ENCODE results near the gene RUSC1.

The RUSC1 gene

DNA sequence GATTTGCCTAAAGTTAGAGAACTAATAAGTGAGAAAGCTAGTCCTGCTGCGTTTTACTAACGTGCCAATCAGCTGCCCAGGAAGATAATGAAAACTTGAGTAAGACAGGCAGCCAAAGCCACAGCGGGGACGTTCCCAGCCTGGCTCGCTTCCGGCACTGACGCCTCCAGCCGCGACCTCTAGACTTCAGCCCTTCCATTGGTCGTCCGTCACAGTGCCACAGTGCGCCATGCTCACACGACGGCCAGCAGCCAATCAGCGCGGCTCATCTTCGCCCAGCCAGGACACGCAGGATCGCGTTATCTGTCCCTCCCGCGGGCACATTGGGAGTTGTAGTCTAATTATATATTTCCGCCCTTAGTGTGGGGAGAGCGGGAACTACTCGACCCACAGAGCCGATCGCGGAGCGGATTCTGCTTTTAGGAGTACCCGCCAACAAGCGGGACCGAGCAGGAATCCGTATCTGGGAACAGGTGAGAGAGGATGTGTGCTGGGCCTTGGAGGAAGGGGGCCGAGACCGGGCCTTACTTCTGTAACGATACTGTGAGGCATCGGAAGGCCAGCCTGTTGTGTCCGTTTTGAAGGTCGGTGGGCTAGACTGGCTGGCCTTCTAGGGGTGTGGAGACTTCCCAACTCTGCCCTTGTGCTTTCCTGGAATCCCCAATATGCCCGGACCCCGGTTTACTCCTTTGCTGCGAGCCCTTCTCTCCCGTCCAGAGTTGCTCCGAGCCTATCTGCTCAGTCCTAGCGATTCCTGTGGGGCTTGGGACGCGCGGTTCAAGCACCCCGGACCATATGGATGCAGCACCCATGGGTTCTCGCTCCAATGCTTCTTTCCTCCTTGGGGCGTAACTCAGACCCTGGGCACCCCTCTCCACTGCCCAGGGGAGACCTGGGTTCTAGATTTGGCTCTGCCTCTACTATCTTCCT is 11.9 kb upstream of the RUSC1 start, which contains the start of gene FDPS:
FDPS (plus strand) TSS at position 374 of the 930 bp plus-strand sequence. CDS start 924 bp downstream, outside the sequence.
- ChIA-PET POLR2A (interaction anchor here (0.5 to 2.3 kb wide), 12 partner anchors 8 to 1122 kb away, joined by 3 to 18 read pairs (median 4); partner anchors contain the start of genes CLK2 and ENTREP3), CTCF (interaction anchor here (0.9 to 2.5 kb wide), 5 partner anchors 12 to 115 kb away, joined by 3 to 35 read pairs (median 4); no protein-coding TSS in a partner anchor)
- no peaks in the 10 kb centered on the region for H3K9me3 ChIP-seq (ENCODE audit: control insufficient read depth, insufficient read depth, low read depth, low read length)
- TF ChIP-seq BCL11A (tag by site-specific recombination; IDR thresholded peaks at IDR 0.05; ENCODE audit: low read depth) (no peak; the same call in 1 of the 2 replicates), ZBTB7A (tag by site-specific recombination; IDR thresholded peaks at IDR 0.05; ENCODE audit: low read depth) (peak; percentile 42; the same call in 1 of the 2 replicates), ZNF423 (tag by site-specific recombination; IDR thresholded peaks at IDR 0.05) (peak; percentile 60; the same call in 1 of the 2 replicates), ZNF623 (tag by site-specific recombination; IDR thresholded peaks at IDR 0.05) (no peak; the same call in 1 of the 2 replicates), ZNF280C (tag by site-specific recombination; IDR thresholded peaks at IDR 0.05) (no peak), ZBTB20 (tag by site-specific recombination; IDR thresholded peaks at IDR 0.05) (peak; percentile 56; the same call in 1 of the 2 replicates), TSHZ1 (tag by site-specific recombination; IDR thresholded peaks at IDR 0.05; ENCODE audit: borderline replicate concordance) (peak; percentile 51; the same call in 1 of the 2 replicates), ZBTB8A (tag by site-specific recombination; IDR thresholded peaks at IDR 0.05) (0 out of 2 replicates have a peak, but pooled peaks have one; percentile 17), ZFP37 (tag by site-specific recombination; IDR thresholded peaks at IDR 0.05) (peak; percentile 64; the same call in 1 of the 2 replicates), ZNF391 (tag by site-specific recombination; IDR thresholded peaks at IDR 0.05; ENCODE audit: borderline replicate concordance, low read depth) (0 out of 2 replicates have a peak, but pooled peaks have one; percentile 3), PBX3 (CRISPR knock-in tag; IDR thresholded peaks at IDR 0.05) (peak; percentile 20; the same call in 1 of the 2 replicates), ZIC2 (tag by site-specific recombination; IDR thresholded peaks at IDR 0.05) (peak; percentile 79), TRIM28 (IDR thresholded peaks at IDR 0.05; ENCODE audit: borderline replicate concordance, low read length) (peak; percentile 69; the same call in 1 of the 2 replicates), ZNF324 (tag by site-specific recombination; IDR thresholded peaks at IDR 0.05) (peak; percentile 15; the same call in 1 of the 2 replicates), ZNF350 (tag by site-specific recombination; IDR thresholded peaks at IDR 0.05) (no peak), ZBTB17 (tag by site-specific recombination; IDR thresholded peaks at IDR 0.05) (peak; percentile 100), ZNF548 (tag by site-specific recombination; IDR thresholded peaks at IDR 0.05) (no peak), ZNF37A (tag by site-specific recombination; IDR thresholded peaks at IDR 0.05) (no peak), ZNF449 (tag by site-specific recombination; IDR thresholded peaks at IDR 0.05) (0 out of 2 replicates have a peak, but pooled peaks have one; percentile 12), ZSCAN30 (tag by site-specific recombination; IDR thresholded peaks at IDR 0.05) (peak; percentile 60)
- TF ChIP-seq, protein P1, sequence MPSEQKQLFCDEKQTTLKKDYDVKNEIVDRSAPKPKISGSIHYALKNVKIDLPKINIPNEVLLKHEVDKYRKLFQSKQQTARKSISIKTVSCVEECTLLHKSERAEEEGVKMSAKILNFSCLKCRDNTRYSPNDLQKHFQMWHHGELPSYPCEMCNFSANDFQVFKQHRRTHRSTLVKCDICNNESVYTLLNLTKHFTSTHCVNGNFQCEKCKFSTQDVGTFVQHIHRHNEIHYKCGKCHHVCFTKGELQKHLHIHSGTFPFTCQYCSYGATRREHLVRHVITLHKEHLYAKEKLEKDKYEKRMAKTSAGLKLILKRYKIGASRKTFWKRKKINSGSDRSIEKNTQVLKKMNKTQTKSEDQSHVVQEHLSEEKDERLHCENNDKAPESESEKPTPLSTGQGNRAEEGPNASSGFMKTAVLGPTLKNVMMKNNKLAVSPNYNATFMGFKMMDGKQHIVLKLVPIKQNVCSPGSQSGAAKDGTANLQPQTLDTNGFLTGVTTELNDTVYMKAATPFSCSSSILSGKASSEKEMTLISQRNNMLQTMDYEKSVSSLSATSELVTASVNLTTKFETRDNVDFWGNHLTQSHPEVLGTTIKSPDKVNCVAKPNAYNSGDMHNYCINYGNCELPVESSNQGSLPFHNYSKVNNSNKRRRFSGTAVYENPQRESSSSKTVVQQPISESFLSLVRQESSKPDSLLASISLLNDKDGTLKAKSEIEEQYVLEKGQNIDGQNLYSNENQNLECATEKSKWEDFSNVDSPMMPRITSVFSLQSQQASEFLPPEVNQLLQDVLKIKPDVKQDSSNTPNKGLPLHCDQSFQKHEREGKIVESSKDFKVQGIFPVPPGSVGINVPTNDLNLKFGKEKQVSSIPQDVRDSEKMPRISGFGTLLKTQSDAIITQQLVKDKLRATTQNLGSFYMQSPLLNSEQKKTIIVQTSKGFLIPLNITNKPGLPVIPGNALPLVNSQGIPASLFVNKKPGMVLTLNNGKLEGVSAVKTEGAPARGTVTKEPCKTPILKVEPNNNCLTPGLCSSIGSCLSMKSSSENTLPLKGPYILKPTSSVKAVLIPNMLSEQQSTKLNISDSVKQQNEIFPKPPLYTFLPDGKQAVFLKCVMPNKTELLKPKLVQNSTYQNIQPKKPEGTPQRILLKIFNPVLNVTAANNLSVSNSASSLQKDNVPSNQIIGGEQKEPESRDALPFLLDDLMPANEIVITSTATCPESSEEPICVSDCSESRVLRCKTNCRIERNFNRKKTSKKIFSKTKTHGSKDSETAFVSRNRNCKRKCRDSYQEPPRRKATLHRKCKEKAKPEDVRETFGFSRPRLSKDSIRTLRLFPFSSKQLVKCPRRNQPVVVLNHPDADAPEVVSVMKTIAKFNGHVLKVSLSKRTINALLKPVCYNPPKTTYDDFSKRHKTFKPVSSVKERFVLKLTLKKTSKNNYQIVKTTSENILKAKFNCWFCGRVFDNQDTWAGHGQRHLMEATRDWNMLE (tag by site-specific recombination; conservative IDR thresholded peaks at IDR 0.05; ENCODE audit: low read depth) = peak; percentile 40; the same call in 1 of the 2 replicates

More for the DNA sequence above, 11.9 kb upstream of the RUSC1 start, which contains the start of gene FDPS:
- H3K36me3 ChIP-seq (ENCODE audit: control insufficient read depth in 2 of 2, insufficient read depth in 1 of 2, low read length in 2 of 2) = peaks cover 20 to 37% of the 10 kb centered on the region in 2 experiments; a peak in 2 of 3 replicates
- peak within 1 kb of the TSS; percentile 88 for H3K27ac ChIP-seq (ENCODE audit: extremely low read depth, low read depth, low read length)
- peaks cover 5% of the 10 kb centered on the region; the same call in 1 of the 2 replicates for H3K4me1 ChIP-seq (ENCODE audit: control insufficient read depth, insufficient read depth, low read length)
- H3K4me3 ChIP-seq (ENCODE audit: low read depth, low read length) = peak within 1 kb of the TSS; percentile 67
